ENCODE results near the gene DEFB131A.
"Not testable (repeated sequence)": the region's sequence is repeated elsewhere in the genome, so short reads cannot be mapped to it uniquely, and the experiment has no call there.

The DEFB131A gene

DNA sequence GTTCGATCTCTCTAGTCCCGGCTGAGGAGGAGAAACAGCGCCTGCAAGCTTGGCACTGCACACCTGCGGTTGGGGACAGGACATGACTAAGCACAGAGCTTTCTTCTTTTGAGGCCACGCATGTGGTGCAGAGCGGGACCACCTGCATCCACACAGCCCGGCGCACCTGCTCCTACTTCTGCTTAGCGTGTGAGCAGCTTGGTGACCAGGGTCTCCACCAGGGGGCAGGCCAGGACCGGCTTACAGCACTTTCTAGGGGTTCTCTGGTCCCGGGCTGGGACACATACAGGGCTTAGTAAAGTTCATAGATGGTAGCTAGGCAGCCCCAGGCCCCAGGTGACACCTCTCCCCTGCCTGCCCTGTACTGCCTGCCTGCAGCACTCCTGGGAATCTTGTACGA, 51.2 kb downstream of the DEFB131A start:
- DNase-seq, result peak; percentile 7

DNA sequence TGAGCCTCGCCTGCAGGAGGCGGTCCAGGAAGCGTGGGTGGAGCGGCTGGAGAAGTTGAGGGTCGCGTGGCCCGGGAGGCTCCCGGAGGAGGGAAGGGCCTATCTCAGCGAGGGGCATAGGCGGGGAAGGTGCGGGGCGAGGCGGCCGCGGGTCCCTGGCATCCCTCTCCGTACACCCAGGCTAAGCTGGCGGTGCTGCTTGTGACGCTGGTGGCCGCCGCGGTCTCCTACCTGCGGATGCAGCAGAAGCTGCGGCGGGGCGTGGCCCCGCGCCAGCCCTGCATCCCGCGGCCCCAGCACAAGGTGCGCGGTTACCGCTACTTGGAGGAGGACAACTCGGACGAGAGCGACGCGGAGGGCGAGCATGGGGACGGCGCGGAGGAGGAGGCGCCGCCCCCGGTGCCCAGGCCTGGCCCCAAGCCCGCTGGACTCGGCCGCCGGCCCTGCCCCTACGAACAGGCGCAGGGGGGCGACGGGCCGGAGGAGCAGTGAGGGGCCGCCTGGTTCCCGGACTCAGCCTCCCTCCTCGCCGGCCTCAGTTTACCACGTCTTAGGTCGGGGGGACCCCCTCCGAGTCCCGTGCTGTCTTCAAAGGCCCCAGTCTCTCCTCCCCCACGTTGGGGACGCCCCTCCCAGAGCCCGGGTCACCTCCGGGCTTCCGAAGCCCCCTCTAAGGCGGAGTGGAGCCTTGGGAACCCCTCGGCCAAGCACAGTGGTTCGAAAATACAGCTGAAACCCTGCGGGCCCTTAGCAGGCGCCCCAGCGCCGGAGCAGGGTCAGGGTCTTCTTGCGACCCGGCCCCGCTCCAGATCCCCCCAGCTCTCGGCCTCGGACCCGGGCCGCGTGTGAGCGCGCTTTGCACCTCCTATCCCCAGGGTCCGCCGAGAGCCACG, 53.6 kb downstream of the DEFB131A start:
- DNase-seq, result not testable (repeated sequence)

DNA sequence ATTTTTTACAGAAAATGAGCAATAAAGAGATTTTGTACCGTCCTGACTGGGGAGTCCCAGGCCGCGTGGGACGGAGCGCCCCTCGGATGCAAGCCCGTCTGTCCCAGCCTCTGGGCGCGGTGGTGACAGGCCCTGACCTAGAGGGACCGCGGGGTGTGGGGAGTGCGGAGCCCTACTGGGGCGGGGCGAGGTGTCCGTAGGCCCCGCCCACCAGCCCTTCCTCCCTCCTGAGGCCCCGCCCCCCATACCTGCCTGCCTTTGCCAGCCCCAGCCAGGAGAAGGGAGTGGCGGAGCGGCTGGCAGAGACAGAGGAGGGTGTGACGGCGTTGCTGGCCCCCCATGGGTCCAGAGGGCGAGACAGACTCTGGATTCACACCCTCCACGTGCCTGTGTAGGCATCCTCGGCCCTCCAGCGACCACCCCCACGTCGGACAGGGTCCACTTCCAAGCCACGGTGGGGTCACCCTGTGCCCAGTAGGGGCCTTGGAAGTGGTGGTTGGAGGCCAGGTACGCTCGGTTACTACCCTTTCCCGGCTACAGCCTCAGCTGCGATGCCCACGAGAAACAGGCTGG, 54.3 kb downstream of the DEFB131A start:
- DNase-seq, result not testable (repeated sequence)

DNA sequence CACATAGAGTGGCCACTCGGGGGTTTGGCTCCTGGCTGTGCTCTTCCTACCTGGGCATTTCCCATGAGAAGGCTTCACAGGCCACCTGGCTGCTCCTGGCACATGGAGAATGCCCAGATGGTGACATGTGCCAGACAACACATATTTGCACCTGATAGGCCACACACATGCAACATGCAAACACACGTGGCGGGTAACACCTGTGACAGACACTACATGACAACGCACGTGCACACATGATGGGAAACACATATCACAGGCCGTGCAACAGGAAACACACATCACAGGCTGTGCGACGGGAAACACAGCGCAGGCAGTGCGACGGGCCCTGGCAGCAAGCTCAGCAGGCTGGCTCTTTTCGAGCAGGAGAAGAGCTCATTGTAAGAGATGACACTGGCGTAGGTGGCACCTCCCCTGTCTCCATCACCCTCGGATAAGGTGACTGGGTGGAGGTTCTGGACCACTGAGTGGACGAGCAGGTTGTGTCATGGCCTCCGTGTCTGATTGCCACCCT, 55.8 kb downstream of the DEFB131A start:
- not testable (repeated sequence) for DNase-seq

All from NCI-H1092 treated with DMSO at 0.1 percent for 48 hours (cell line).